ENCODE data around the gene CLGN. TPM values are rescaled to one million over a fixed set of nuclear protein-coding genes. Genes with fewer than 3 reads are reported as not detected.

The CLGN gene
- polyA plus RNA-seq, 3 donors: 0.04 to 0.54 (median 0.10) TPM

- DNase-seq: no peak
- no peaks in the 10 kb centered on the region for H3K9me3 Mint-ChIP-seq
- H3K36me3 Mint-ChIP-seq: no peaks in the 10 kb centered on the region
- WGBS (ENCODE audit: insufficient coverage): 100% methylated on average over 1 of the region's 6 CpGs
- Histone ChIP-seq H4K20me1 (ENCODE audit: insufficient read depth, low read length) (no peaks in the 10 kb centered on the region), H3K9me3 (replicated peaks in 1 of 2; ENCODE audit: control insufficient read depth in 1 of 2, insufficient read depth in 1 of 2, low read length in 2 of 2) (no peaks in the 10 kb centered on the region), H3K9ac (ENCODE audit: insufficient read depth, low read length, poor library complexity, severe bottlenecking) (no peak overlapping the region), H3K4me2 (replicated peaks; ENCODE audit: extremely low read depth, low read length, poor library complexity, severe bottlenecking) (no peak overlapping the region), H3K36me3 (replicated peaks in 1 of 2; ENCODE audit: control insufficient read depth in 1 of 2, insufficient read depth in 2 of 2, low read length in 2 of 2) (no peaks in the 10 kb centered on the region), H3K4me3 (replicated peaks in 1 of 3; ENCODE audit: low read depth in 2 of 3, low read length in 3 of 3) (no peak overlapping the region), H3K27me3 (ENCODE audit: control insufficient read depth in 2 of 2, insufficient read depth in 2 of 2, low read length in 2 of 2) (no peaks in the 10 kb centered on the region), H3K27ac (ENCODE audit: low read depth in 1 of 2, low read length in 2 of 2) (no peak overlapping the region), H3K79me2 (ENCODE audit: insufficient read depth, low read length) (no peaks in the 10 kb centered on the region), H3K4me1 (ENCODE audit: control insufficient read depth in 1 of 2, insufficient read depth in 2 of 2, low read length in 2 of 2) (no peaks in the 10 kb centered on the region), H2AFZ (ENCODE audit: insufficient read depth, low read depth, low read length, poor library complexity, severe bottlenecking) (no peak overlapping the region)
- peaks cover 4% of the 10 kb centered on the region for H3K4me1 Mint-ChIP-seq
- no peak overlapping the region for H3K27ac Mint-ChIP-seq
- intact Hi-C loops (cut with micrococcal nuclease): loop anchor here in 1 of 2 donors (10.0 kb wide), 2 partner anchors 501 to 619 kb away; no protein-coding TSS in a partner anchor
- peaks cover 0 to 5% (median 3%) of the 10 kb centered on the region in 3 donors for H3K27me3 Mint-ChIP-seq (ENCODE audit: low read depth in 3 of 3)
- TF ChIP-seq CTCF (IDR thresholded peaks at IDR 0.05): no peak
- no peak overlapping the region for H3K4me3 Mint-ChIP-seq
Measured at GRCh38 chr4:140353786-140354185, 73.7 kb downstream of the CLGN start.

GRCh38 chr4:140351093-140352075 is 76.1 kb downstream of the CLGN start:
- peaks cover 1 to 5% (median 2%) of the 10 kb centered on the region in 3 donors for H3K27me3 Mint-ChIP-seq (ENCODE audit: low read depth in 3 of 3)

More at GRCh38 chr4:140351093-140352075, 76.1 kb downstream of the CLGN start:
- Histone ChIP-seq H3K27me3 (ENCODE audit: control insufficient read depth in 2 of 2, insufficient read depth in 2 of 2, low read length in 2 of 2) (no peaks in the 10 kb centered on the region), H3K9me3 (replicated peaks in 1 of 2; ENCODE audit: control insufficient read depth in 1 of 2, insufficient read depth in 1 of 2, low read length in 2 of 2) (no peaks in the 10 kb centered on the region), H2AFZ (ENCODE audit: insufficient read depth, low read depth, low read length, poor library complexity, severe bottlenecking) (no peak overlapping the region), H3K9ac (ENCODE audit: insufficient read depth, low read length, poor library complexity, severe bottlenecking) (no peak overlapping the region), H3K36me3 (replicated peaks in 1 of 2; ENCODE audit: control insufficient read depth in 1 of 2, insufficient read depth in 2 of 2, low read length in 2 of 2) (no peaks in the 10 kb centered on the region), H3K4me1 (ENCODE audit: control insufficient read depth in 1 of 2, insufficient read depth in 2 of 2, low read length in 2 of 2) (no peaks in the 10 kb centered on the region), H3K79me2 (ENCODE audit: insufficient read depth, low read length) (no peaks in the 10 kb centered on the region), H4K20me1 (ENCODE audit: insufficient read depth, low read length) (no peaks in the 10 kb centered on the region), H3K27ac (ENCODE audit: low read depth in 1 of 2, low read length in 2 of 2) (no peak overlapping the region), H3K4me2 (replicated peaks; ENCODE audit: extremely low read depth, low read length, poor library complexity, severe bottlenecking) (no peak overlapping the region), H3K4me3 (replicated peaks in 1 of 3; ENCODE audit: low read depth in 2 of 3, low read length in 3 of 3) (no peak overlapping the region)
- TF ChIP-seq CTCF (IDR thresholded peaks at IDR 0.05): no peak
- WGBS (ENCODE audit: insufficient coverage): 97% methylated on average over 6 of the region's 28 CpGs
- intact Hi-C loops (cut with micrococcal nuclease): loop anchor here in 1 of 2 donors (10.0 kb wide), 2 partner anchors 503 to 617 kb away; no protein-coding TSS in a partner anchor
- Mint-ChIP-seq H3K9me3 (no peaks in the 10 kb centered on the region), H3K36me3 (no peaks in the 10 kb centered on the region), H3K27ac (no peak overlapping the region), H3K4me1 (peaks cover 4% of the 10 kb centered on the region), H3K4me3 (no peak overlapping the region)
- no peak for DNase-seq
